ENCODE measurements around the gene RIN3. TPM values are rescaled to one million over a fixed set of nuclear protein-coding genes. Genes with fewer than 3 reads are reported as not detected.

The RIN3 gene
- total RNA-seq, 1 donor from 2014 or later, result 0.22 TPM

GRCh38 chr14:92472860-92473259 is 40.7 kb upstream of the RIN3 start:
- no peak overlapping the region for H3K27ac Mint-ChIP-seq
- H3K9me3 Mint-ChIP-seq, result peaks cover 15% of the 10 kb centered on the region
- no peak overlapping the region for H3K27ac ChIP-seq
- no peak overlapping the region for H2AFZ ChIP-seq (replicated peaks)
- no peak for DNase-seq (ENCODE audit: low spot score)
- H3K9me3 ChIP-seq (ENCODE audit: low read depth), result no peaks in the 10 kb centered on the region
- no peaks in the 10 kb centered on the region for H3K27me3 ChIP-seq
- no peaks in the 10 kb centered on the region for H3F3A ChIP-seq (ENCODE audit: low read depth)
- H3K27me3 Mint-ChIP-seq (ENCODE audit: insufficient read depth, low read depth), result peaks cover 3% of the 10 kb centered on the region
- H4K20me1 ChIP-seq (ENCODE audit: low read depth), result no peaks in the 10 kb centered on the region
- no peak overlapping the region for H3K4me2 ChIP-seq
- H3K4me3 Mint-ChIP-seq, result no peak overlapping the region
- no peaks in the 10 kb centered on the region for H3K4me1 ChIP-seq
- no peaks in the 10 kb centered on the region for H3K79me2 ChIP-seq (ENCODE audit: low read depth)
- H3K9ac ChIP-seq, result no peak overlapping the region
- H3K36me3 ChIP-seq, result no peaks in the 10 kb centered on the region
- H3K36me3 Mint-ChIP-seq, result no peaks in the 10 kb centered on the region
- no peak for TF ChIP-seq EZH2phosphoT487 (IDR thresholded peaks at IDR 0.05)
- no peak for TF ChIP-seq EZH2 (IDR thresholded peaks at IDR 0.05)
- TF ChIP-seq, protein P1, sequence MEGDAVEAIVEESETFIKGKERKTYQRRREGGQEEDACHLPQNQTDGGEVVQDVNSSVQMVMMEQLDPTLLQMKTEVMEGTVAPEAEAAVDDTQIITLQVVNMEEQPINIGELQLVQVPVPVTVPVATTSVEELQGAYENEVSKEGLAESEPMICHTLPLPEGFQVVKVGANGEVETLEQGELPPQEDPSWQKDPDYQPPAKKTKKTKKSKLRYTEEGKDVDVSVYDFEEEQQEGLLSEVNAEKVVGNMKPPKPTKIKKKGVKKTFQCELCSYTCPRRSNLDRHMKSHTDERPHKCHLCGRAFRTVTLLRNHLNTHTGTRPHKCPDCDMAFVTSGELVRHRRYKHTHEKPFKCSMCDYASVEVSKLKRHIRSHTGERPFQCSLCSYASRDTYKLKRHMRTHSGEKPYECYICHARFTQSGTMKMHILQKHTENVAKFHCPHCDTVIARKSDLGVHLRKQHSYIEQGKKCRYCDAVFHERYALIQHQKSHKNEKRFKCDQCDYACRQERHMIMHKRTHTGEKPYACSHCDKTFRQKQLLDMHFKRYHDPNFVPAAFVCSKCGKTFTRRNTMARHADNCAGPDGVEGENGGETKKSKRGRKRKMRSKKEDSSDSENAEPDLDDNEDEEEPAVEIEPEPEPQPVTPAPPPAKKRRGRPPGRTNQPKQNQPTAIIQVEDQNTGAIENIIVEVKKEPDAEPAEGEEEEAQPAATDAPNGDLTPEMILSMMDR (IDR thresholded peaks at IDR 0.05), result no peak
- no peak overlapping the region for H3K4me3 ChIP-seq
- peaks cover 10% of the 10 kb centered on the region for H3K4me1 Mint-ChIP-seq

DNA sequence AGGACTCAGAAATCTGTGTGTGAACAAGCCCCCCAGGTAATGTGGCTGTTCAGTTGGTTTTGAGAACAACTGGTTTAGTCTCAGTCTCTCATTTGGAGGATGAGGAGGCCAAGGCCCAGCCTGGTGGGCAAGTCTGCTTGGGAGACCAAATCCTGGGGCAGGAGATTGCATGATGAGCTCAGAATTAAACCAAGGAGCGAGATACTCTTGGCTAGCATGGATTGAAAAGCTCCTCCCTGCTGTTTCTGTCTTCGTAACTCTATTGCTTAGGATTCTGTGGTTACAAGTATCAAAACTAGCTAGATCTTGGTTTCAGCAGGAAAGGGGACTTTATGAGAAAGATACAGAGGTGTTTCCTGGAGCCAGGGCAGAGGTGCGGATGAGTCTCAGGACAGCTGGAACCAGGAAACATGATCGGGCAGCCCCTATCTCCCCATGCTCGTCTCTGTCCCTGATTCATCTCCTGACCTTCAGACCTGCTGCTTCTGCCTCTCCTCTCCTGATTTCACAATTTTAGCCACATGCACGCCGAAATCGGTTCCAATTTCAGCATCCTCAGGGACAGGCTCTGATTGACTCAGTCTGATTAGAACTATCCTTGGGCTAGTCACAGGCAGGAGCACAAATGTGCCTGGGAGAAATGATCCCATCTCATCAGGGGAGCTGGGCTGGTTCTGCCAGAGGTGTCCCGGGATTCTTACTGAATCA is 40.2 kb upstream of the RIN3 start:
- Histone ChIP-seq H3K27me3 (no peaks in the 10 kb centered on the region), H3F3A (ENCODE audit: low read depth) (no peaks in the 10 kb centered on the region), H3K27ac (no peak overlapping the region), H2AFZ (replicated peaks) (no peak overlapping the region), H4K20me1 (ENCODE audit: low read depth) (no peaks in the 10 kb centered on the region), H3K4me1 (no peaks in the 10 kb centered on the region), H3K4me2 (no peak overlapping the region), H3K79me2 (ENCODE audit: low read depth) (no peaks in the 10 kb centered on the region), H3K4me3 (no peak overlapping the region), H3K9me3 (ENCODE audit: low read depth) (no peaks in the 10 kb centered on the region), H3K9ac (no peak overlapping the region), H3K36me3 (no peaks in the 10 kb centered on the region)
- Mint-ChIP-seq H3K4me1 (peaks cover 10% of the 10 kb centered on the region), H3K27ac (no peak overlapping the region), H3K36me3 (no peaks in the 10 kb centered on the region), H3K4me3 (no peak overlapping the region), H3K27me3 (ENCODE audit: insufficient read depth, low read depth) (peaks cover 3% of the 10 kb centered on the region), H3K9me3 (peaks cover 15% of the 10 kb centered on the region)
- DNase-seq (ENCODE audit: low spot score), result no peak
- TF ChIP-seq EZH2phosphoT487 (IDR thresholded peaks at IDR 0.05) (no peak), EZH2 (IDR thresholded peaks at IDR 0.05) (no peak)
- TF ChIP-seq, protein P1 (IDR thresholded peaks at IDR 0.05), result no peak

DNA sequence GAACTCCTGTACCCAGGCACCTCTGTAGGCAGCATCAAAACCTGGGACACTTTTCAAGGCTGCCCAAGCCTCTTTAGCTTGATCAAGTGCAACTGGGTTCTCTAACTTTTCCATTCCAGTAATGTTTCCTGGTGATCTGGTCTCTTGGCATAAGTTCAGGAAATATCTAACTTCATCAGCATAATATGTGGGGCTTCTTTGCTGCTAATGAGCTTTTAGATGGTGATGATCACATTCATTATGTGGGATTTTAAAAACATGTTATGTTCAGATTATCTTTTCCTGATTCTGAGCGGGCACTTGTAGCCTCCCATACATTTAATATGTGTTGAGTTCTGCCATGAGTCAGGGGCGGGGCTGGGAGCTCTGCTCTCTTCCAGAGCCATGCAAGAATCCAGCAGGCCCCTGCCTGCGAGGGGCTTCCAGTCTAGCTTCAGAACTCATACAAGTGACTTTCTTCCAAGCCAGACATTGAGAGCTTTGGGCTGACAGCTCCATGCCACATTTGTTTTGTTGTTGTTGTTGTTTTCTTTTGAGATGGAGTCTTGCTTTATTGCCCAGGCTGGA is 39.5 kb upstream of the RIN3 start:
- Mint-ChIP-seq H3K27me3 (ENCODE audit: insufficient read depth, low read depth) (peaks cover 3% of the 10 kb centered on the region), H3K9me3 (peaks cover 10% of the 10 kb centered on the region), H3K27ac (no peak overlapping the region), H3K36me3 (no peaks in the 10 kb centered on the region), H3K4me1 (peaks cover 10% of the 10 kb centered on the region), H3K4me3 (no peak overlapping the region)
- H3K9me3 ChIP-seq (ENCODE audit: low read depth), result no peaks in the 10 kb centered on the region
- no peak overlapping the region for H2AFZ ChIP-seq (replicated peaks)
- H3K36me3 ChIP-seq, result no peaks in the 10 kb centered on the region
- no peak overlapping the region for H3K4me3 ChIP-seq
- no peak overlapping the region for H3K27ac ChIP-seq
- no peaks in the 10 kb centered on the region for H3K27me3 ChIP-seq
- no peak overlapping the region for H3K9ac ChIP-seq
- TF ChIP-seq EZH2phosphoT487 (IDR thresholded peaks at IDR 0.05), result no peak
- TF ChIP-seq, protein P1 (IDR thresholded peaks at IDR 0.05), result no peak
- no peak for TF ChIP-seq EZH2 (IDR thresholded peaks at IDR 0.05)
- no peaks in the 10 kb centered on the region for H3F3A ChIP-seq (ENCODE audit: low read depth)
- no peaks in the 10 kb centered on the region for H4K20me1 ChIP-seq (ENCODE audit: low read depth)
- no peaks in the 10 kb centered on the region for H3K79me2 ChIP-seq (ENCODE audit: low read depth)
- no peak overlapping the region for H3K4me2 ChIP-seq
- no peaks in the 10 kb centered on the region for H3K4me1 ChIP-seq
- no peak for DNase-seq (ENCODE audit: low spot score)

All from neural progenitor cell (in vitro differentiated cells).